ENCODE data around the gene GRAP2.

- TF ChIP-seq, protein P1, sequence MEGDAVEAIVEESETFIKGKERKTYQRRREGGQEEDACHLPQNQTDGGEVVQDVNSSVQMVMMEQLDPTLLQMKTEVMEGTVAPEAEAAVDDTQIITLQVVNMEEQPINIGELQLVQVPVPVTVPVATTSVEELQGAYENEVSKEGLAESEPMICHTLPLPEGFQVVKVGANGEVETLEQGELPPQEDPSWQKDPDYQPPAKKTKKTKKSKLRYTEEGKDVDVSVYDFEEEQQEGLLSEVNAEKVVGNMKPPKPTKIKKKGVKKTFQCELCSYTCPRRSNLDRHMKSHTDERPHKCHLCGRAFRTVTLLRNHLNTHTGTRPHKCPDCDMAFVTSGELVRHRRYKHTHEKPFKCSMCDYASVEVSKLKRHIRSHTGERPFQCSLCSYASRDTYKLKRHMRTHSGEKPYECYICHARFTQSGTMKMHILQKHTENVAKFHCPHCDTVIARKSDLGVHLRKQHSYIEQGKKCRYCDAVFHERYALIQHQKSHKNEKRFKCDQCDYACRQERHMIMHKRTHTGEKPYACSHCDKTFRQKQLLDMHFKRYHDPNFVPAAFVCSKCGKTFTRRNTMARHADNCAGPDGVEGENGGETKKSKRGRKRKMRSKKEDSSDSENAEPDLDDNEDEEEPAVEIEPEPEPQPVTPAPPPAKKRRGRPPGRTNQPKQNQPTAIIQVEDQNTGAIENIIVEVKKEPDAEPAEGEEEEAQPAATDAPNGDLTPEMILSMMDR (conservative IDR thresholded peaks at IDR 0.05; ENCODE audit: low read length) = peak; percentile 55
- no peak for TF ChIP-seq EZH2phosphoT487 (IDR thresholded peaks at IDR 0.05; ENCODE audit: borderline replicate concordance)
These were observed 42.5 kb downstream of the GRAP2 start for GRCh38 chr22:39943337-39943736.

Measured in Loucy (cell line).